Measurements from ENCODE around the gene APOL1.
"Not testable (repeated sequence)": the region's sequence is repeated elsewhere in the genome, so short reads cannot be mapped to it uniquely, and the experiment has no call there.

APOL1 gene

DNA sequence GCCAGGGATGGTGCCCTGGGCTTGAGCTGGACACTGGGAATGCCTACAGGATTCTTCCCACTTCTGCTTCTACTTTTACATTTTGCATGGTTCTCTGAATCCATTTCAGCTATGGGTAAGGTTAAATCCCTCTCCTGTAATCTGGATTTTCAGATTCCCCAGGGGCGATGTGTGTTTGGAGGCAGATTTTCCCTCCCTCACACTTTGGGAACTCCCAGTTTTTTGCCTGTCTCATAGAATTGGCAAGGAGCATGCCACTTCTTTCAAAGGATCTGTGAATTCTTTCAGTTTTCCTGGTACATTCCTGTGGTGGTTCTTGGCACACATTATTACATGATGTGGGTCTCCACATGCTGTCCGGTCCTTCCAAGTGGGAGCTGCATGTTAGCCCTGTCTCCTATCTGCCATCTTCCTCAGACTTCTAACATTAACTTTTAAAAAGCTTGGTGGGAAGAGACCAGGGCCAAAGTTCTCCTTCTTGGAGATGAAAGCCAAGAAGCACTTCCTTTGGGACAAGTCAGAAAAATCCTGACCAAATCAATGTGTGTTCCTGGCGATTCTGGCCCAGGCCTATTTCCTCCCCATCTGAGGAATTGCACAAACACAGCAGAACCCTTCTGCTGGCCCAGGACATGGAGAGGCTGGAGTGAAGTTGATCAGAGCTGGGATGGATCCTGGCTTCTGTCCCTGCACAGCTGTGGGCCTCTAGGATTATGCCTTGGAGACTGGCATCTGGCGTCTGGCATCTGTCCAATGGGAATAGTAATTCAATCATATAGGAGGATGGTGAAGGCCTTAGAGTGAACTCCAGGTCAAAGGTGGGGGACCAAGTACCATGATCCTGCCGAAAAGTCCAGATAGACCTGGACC, 8.2 kb upstream of the APOL1 start:
- DNase-seq (ENCODE audit: low spot score): no peak

GRCh38 chr22:36245805-36246356, 7.1 kb upstream of the APOL1 start:
- no peak for DNase-seq (ENCODE audit: low spot score)

DNA sequence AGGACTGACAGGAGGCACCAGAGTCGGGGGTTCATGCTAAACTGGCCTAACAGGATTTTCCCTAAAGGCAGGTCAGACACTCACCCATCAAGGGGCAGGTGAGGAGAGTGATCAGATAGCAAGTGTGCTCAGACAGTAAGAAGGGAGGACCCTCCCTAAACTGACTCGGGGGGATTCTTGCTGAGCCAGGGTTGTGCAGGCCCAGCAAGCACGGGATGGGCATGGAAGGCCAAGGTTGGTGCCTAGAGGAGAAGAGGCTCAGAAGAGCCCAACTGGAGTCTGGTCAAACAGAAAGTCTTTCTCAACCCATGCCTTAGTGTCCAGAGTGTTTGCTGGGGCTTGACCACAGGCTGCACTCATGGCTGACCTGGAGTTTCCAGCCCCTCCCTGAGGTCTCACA, 6.2 kb upstream of the APOL1 start:
- no peak for DNase-seq (ENCODE audit: low spot score)

GRCh38 chr22:36247955-36248354, 5.0 kb upstream of the APOL1 start:
- DNase-seq (ENCODE audit: low spot score): no peak

DNA sequence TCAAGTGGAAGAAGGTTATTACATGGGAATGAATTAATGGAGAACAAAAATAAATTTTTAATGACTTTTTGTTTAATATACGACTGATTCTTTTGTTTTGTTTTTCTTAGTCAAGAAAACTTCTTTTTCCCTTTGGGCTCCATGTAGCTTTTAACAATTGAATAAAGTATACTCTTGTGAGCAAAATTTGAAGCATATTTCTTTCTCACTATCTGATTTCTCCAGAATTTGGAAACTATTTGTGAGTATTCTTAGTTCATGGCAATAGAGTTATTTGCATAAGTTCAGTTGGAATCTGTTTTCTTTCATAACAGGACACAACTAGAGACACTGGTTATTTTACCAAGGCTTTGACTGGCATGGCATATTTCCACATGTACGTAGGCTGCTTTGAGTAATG, 3.8 kb upstream of the APOL1 start:
- DNase-seq (ENCODE audit: low spot score): no peak

DNA sequence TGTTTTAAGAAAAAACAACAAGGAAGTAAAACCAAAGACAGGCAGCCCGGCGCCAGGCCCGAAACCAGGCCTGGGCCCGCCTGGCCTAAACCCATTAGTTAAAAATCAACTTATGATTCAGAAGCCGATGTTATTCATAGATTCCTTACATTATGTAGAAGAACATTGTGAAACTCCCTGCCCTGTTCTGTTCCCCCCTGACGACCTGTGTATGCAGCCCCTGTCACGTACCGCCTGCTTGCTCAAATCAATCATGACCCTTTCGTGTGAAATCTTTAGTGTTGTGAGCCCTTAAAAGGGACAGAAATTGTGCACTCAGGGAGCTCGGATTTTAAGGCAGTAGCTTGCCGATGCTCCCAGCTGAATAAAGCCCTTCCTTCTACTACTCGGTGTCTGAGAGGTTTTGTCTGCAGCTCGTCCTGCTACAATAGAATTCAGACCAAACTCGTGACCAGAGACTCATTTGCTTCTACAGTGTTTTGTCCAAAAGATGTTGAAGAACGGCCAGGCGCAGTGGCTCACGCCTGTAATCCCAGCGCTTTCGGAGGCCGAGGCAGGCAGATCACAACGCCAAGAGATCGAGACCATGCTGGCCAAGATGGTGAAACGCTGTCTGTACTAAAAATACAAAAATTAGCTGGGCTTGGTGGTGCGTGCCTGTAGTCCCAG, 2.5 kb upstream of the APOL1 start:
- not testable (repeated sequence) for DNase-seq (ENCODE audit: low spot score)

DNA sequence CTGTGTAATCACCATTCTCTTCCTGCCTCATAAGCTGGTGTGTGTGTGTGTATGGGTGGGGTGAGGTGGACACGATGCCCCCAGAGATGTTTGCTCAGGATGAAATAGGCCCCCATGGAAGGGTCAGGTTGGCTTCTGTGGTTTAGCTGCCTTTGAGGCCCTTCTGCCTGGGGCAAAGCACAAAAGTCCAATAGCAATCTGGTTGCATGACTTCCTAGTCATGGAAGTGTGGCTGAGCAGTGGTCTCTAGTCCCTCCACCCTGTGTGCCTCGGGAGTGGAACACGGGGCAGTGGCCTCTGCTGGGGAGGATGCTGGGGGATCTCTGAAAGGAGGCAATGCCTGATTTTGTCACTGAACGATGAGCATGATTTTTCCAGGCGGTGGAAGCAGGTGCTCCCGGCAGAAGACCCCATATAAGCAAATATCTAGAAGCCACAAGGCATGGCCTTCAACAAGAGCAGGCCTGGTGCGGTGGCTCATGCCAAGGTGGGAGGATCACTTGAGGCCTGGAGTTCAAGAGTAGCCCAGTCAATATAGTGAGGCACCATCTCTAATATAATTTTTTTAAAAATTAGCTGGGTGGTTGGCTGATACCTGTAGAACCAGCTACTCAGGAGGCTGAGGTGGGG, 839 bp upstream of the APOL1 start:
- not testable (repeated sequence) for DNase-seq (ENCODE audit: low spot score)

- no peak for DNase-seq (ENCODE audit: low spot score)
These were observed 874 bp downstream of the APOL1 start for GRCh38 chr22:36253523-36254490.

GRCh38 chr22:36255572-36255971, 2.6 kb downstream of the APOL1 start:
- DNase-seq (ENCODE audit: low spot score): not testable (repeated sequence)

- no peak for DNase-seq (ENCODE audit: low spot score)
These were observed 3.5 kb downstream of the APOL1 start for GRCh38 chr22:36256478-36256877.

DNA sequence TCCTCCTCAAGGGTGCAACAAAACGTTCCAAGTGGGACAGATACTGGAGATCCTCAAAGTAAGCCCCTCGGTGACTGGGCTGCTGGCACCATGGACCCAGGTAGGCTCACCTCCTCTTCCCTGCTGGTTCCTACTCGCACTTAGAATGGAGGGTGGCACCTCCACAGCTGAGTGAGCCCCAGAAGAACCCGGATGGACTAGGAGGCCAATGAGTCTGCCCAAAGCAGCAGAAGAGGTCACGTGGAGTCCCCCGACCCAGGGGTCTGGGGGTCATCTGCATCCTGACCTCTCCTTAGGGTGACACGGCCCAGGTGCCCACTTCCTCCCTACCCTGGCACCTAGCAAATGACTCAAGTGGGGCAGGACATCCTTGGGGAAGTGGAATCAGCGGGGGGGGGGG, 4.4 kb downstream of the APOL1 start:
- DNase-seq (ENCODE audit: low spot score): no peak

- no peak for DNase-seq (ENCODE audit: low spot score)
These were observed 5.2 kb downstream of the APOL1 start for GRCh38 chr22:36257948-36258670.

GRCh38 chr22:36258701-36259614, 6.0 kb downstream of the APOL1 start:
- no peak for DNase-seq (ENCODE audit: low spot score)

DNA sequence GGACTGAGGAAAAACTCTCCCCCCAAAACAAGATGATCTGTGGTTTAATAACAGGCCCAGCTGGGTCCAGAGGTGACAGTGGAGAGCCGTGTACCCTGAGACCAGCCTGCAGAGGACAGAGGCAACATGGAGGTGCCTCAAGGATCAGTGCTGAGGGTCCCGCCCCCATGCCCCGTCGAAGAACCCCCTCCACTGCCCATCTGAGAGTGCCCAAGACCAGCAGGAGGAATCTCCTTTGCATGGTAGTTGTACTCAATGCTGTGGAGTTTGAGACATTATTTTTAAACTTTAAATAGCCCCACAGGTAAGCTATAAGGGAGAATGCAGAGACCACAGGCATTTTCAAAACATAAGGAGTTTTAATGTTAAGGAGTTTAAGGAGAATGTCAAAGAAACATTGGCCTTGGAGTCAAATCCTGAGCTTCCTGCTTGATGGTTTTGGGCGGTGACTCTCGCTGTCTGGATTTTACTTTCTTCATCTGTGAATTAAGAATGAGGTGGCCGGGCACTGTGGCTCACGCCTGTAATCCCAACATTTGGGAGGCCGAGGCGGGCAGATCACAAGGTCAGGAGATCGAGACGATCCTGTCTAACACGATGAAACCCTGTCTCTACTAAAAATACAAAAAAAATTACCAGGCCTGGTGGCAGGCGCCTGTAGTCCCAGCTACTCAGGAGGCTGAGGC, 6.8 kb downstream of the APOL1 start:
- no peak for DNase-seq (ENCODE audit: low spot score)

- not testable (repeated sequence) for DNase-seq (ENCODE audit: low spot score)
These were observed 8.7 kb downstream of the APOL1 start for GRCh38 chr22:36261675-36262074.

GRCh38 chr22:36262307-36262706, 9.4 kb downstream of the APOL1 start:
- not testable (repeated sequence) for DNase-seq (ENCODE audit: low spot score)

DNA sequence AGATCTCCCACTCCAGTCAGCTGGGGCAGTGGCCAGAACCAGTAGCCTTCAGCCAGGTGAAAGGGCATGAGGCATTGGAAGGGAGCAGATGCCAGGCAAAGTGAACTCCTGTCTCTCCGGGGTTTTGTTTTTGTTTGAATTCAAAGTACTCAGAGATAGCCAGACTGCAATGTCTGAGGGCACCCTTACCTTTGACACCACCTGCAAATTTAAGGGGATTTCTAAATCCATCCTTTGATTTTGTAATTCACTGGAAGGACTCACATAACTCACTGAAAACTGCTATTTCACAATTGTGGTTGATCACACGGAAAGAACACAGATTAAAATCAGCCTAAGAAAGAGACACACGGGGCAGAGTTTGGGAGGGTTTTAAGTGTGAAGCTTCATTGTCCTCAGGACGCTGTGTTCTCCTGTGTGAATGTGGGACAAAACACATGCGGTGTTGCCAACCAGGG, 10.3 kb downstream of the APOL1 start:
- not testable (repeated sequence) for DNase-seq (ENCODE audit: low spot score)

DNA sequence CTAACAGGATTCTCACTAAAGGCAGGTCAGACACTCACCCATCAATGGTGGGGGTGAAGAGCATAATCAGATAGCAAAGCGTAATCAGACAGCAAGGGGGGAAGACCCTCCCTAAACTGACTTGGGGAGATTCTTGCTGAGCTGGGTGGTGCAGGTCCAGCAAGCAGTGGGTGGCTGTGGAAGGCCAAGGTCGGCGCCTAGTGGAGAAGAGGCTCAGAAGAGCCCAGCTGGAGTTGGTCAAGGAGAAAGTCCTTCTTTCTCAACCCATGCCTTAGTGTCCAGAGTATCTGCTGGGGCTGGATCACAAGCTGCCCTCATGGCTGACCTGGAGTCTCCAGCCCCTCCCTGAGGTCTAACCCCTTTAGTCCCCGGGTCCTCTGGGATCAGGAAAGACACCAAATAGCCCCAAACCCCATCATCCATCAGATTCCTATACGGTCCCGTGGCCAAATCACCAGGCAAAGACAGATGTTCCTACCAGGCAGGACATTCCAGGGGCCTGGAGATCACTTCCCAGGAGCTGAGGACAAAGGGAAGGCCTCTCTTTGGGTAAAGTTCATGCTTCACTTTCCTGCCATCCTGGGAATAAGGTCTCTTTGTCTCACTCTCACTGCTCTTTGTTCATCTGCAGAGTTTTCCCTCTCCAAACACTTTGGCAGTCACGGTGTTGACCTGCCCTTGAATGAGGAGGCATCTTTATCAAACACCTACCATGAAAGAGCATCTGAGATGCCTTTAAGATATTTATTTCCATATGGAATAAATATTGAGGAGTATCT, 11.1 kb downstream of the APOL1 start:
- DNase-seq (ENCODE audit: low spot score): not testable (repeated sequence)
